SK-N-MC (cell line): Measurements from ENCODE around the gene RANBP3.

Source experiments
- DNase-seq: peaks from one replicate; pipeline ENCODE4 v3.0.0-alpha.2; 2011; ENCODE audit warnings: low read depth, low spot score
- H3K27ac ChIP-seq: fragments of 200-600 bp; sonication (generic); 2 replicates; pipeline ENCODE4 v1.5.1; 2016; ENCODE audit warnings: mixed run types
- H3K36me3 ChIP-seq: fragments of 200-600 bp; sonication (generic); 2 replicates; pipeline ENCODE4 v1.6.1; 2017; ENCODE audit warnings: antibody characterized with exemption, low read length, mixed read lengths; ENCODE audit not compliant: insufficient read depth
- H3K4me3 ChIP-seq: fragments of 200-600 bp; sonication (generic); 2 replicates; pipeline ENCODE4 v1.5.1; 2016
- H3K9ac ChIP-seq: fragments of 200-600 bp; sonication (generic); 2 replicates; pipeline ENCODE4 v1.8.0; 2017; ENCODE audit warnings: mixed run types, mixed read lengths; ENCODE audit not compliant: insufficient read length
- H3K9me3 ChIP-seq: fragments of 200-600 bp; sonication (generic); 2 replicates; pipeline ENCODE4 v1.6.1; 2017; ENCODE audit warnings: low read depth, mild to moderate bottlenecking, antibody characterized with exemption, low read length, moderate library complexity, mixed read lengths
- EZH2 ChIP-seq: fragments of 200-600 bp; sonication (generic); IDR thresholded peaks from one replicate; pipeline ENCODE4 v1.6.1; 2017; ENCODE audit warnings: antibody characterized with exemption
- FOXP2 ChIP-seq: optimal IDR thresholded peaks from 2 replicates; pipeline ENCODE3; 2011; ENCODE audit warnings: mild to moderate bottlenecking, moderate library complexity; ENCODE audit not compliant: insufficient read depth; ENCODE audit errors: extremely low read length, control extremely low read depth
- POLR2AphosphoS5 ChIP-seq: IDR thresholded peaks from 2 replicates; pipeline ENCODE4 v1.6.1; 2012; ENCODE audit warnings: mild to moderate bottlenecking, low read depth, low read length, borderline replicate concordance

Gene RANBP3

GRCh38 chr19:5896365-5897076 lies 81.4 kb downstream of the RANBP3 start:
- H3K36me3 ChIP-seq, result peaks cover 15% of the 10 kb centered on the region
- no peak overlapping the region for H3K4me3 ChIP-seq
- no peak overlapping the region for H3K9ac ChIP-seq
- H3K9me3 ChIP-seq, result no peaks in the 10 kb centered on the region
- TF ChIP-seq EZH2, result no peak
- TF ChIP-seq POLR2AphosphoS5, result no peak
- TF ChIP-seq FOXP2, result no peak
- no peak overlapping the region for H3K27ac ChIP-seq
- DNase-seq, result no peak

GRCh38 chr19:5895890-5896289 lies 82.0 kb downstream of the RANBP3 start:
- Histone ChIP-seq H3K9me3 (no peaks in the 10 kb centered on the region), H3K27ac (no peak overlapping the region), H3K9ac (no peak overlapping the region), H3K4me3 (no peak overlapping the region), H3K36me3 (peaks cover 10% of the 10 kb centered on the region)
- TF ChIP-seq FOXP2, result no peak
- no peak for TF ChIP-seq POLR2AphosphoS5
- no peak for TF ChIP-seq EZH2
- DNase-seq, result no peak

- DNase-seq, result no peak
- Histone ChIP-seq H3K36me3 (peaks cover 9% of the 10 kb centered on the region), H3K4me3 (no peak overlapping the region), H3K27ac (no peak overlapping the region), H3K9ac (no peak overlapping the region), H3K9me3 (no peaks in the 10 kb centered on the region)
- TF ChIP-seq FOXP2, result no peak
These were observed 82.5 kb downstream of the RANBP3 start for GRCh38 chr19:5895409-5895808.

GRCh38 chr19:5894704-5895349 lies 83.1 kb downstream of the RANBP3 start:
- Histone ChIP-seq H3K36me3 (peaks cover 3% of the 10 kb centered on the region; the same call in 1 of the 2 replicates), H3K4me3 (no peak overlapping the region), H3K27ac (no peak overlapping the region)

GRCh38 chr19:5893907-5894703 lies 83.8 kb downstream of the RANBP3 start:
- no peak overlapping the region for H3K4me3 ChIP-seq
- no peak overlapping the region for H3K9ac ChIP-seq
- TF ChIP-seq EZH2 (no peak), POLR2AphosphoS5 (no peak), FOXP2 (no peak)
- no peak overlapping the region for H3K27ac ChIP-seq
- no peak for DNase-seq
- H3K36me3 ChIP-seq, result peaks cover 3% of the 10 kb centered on the region; the same call in 1 of the 2 replicates
- H3K9me3 ChIP-seq, result no peaks in the 10 kb centered on the region

More at GRCh38 chr19:5894704-5895349, 83.1 kb downstream of the RANBP3 start:
- H3K9ac ChIP-seq, result no peak overlapping the region
- no peak for DNase-seq
- H3K9me3 ChIP-seq, result no peaks in the 10 kb centered on the region
- TF ChIP-seq FOXP2, result no peak
- TF ChIP-seq EZH2, result no peak
- TF ChIP-seq POLR2AphosphoS5, result no peak

- no peak for TF ChIP-seq FOXP2
- TF ChIP-seq POLR2AphosphoS5, result peak; percentile 32; the same call in 1 of the 2 replicates
- no peaks in the 10 kb centered on the region for H3K9me3 ChIP-seq
- no peak overlapping the region for H3K9ac ChIP-seq
- H3K36me3 ChIP-seq, result peaks cover 3% of the 10 kb centered on the region; the same call in 1 of the 2 replicates
- H3K27ac ChIP-seq, result no peak overlapping the region
- H3K4me3 ChIP-seq, result no peak overlapping the region
- no peak for DNase-seq
These were observed 84.5 kb downstream of the RANBP3 start for GRCh38 chr19:5893296-5893903.

GRCh38 chr19:5892772-5893275 lies 85.1 kb downstream of the RANBP3 start:
- no peak for TF ChIP-seq FOXP2
- H3K36me3 ChIP-seq, result peaks cover 3% of the 10 kb centered on the region; the same call in 1 of the 2 replicates
- no peak for DNase-seq
- no peak overlapping the region for H3K9ac ChIP-seq
- H3K9me3 ChIP-seq, result no peaks in the 10 kb centered on the region
- no peak overlapping the region for H3K27ac ChIP-seq
- no peak overlapping the region for H3K4me3 ChIP-seq

GRCh38 chr19:5891938-5892771 lies 85.8 kb downstream of the RANBP3 start:
- no peak overlapping the region for H3K9ac ChIP-seq
- DNase-seq, result no peak

More at GRCh38 chr19:5891938-5892771, 85.8 kb downstream of the RANBP3 start:
- Histone ChIP-seq H3K4me3 (no peak overlapping the region), H3K9me3 (no peaks in the 10 kb centered on the region), H3K27ac (no peak overlapping the region), H3K36me3 (peaks cover 3% of the 10 kb centered on the region; the same call in 1 of the 2 replicates)
- no peak for TF ChIP-seq POLR2AphosphoS5
